UCSD-AML1 (cell line): ENCODE measurements around the gene RERE.

Experiments
- DNase-seq: peaks from one replicate; lab custom pipeline; 2025; ENCODE audit not compliant: unreplicated experiment; lab: John Stamatoyannopoulos, UW

The RERE gene

DNA sequence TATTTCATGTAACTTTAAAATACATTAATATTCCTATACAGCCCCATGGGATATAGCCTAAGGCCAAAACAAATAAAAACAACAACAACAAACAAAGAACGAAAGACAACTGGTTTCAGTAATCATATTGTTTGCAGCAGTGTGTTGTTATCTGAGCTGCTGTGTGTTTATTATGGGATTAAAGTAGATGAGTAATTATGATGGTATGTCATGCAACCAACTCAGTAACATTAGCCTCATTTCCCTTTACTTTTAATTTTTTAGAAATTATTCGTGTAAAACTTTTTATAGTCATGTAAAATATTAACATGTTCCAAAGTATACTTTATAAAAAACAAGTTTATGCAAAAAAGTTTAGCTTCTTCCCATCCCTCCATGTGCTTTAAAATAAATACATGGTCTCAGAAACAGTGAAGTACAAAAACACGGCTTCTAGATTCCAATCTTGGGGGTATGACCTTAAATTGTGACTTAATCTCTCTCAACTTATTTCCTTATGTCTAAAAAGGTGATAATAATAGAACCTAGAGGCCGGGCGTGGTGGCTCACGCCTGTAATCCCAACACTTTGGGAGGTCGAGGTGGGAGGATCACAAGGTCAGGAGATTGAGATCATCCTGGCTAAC, 323.4 kb downstream of the RERE start:
- DNase-seq: no peak

GRCh38 chr1:8487249-8487648, 330.2 kb downstream of the RERE start:
- DNase-seq: no peak

DNA sequence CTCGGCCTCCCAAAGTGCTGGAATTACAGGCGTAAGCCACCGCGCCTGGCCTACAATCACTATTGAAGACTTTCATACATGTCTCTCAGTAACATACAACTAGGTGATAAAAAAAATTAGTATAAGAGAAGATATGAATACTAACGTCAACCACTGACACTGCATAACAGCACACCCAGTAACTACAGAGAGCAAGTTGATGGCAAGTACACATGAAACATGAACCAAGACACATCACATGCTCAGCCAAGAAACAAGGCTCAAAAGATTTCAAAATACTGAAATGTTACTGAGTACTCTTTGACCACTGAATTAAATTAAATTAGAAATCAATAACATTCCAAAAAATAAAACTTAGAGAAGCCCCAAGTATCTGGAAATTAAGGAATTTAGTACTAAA, 331.4 kb downstream of the RERE start:
- DNase-seq: no peak

- DNase-seq: no peak
Measured at GRCh38 chr1:8483586-8483985, 333.9 kb downstream of the RERE start.

GRCh38 chr1:8482979-8483381, 334.5 kb downstream of the RERE start:
- no peak for DNase-seq

GRCh38 chr1:8481650-8482380, 335.6 kb downstream of the RERE start:
- DNase-seq: no peak

DNA sequence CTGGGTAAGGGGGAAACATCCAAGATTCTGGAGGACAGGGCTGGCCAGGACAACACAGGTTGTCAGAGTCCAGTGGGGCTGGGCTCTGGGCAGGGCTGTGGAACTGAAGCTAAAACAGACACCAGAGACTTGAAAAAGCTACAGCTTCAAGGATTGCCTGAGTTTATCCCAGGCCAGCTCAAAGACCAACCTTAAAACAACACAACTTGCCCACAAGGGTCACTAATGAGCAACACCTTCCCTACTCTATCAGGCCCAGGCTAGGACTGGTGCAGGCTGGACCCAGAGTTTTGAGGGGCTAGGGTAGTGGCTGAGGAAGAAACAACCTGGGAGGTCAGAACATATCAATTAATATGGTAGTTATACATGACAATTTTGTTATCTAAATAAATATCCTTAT, 338.9 kb downstream of the RERE start:
- DNase-seq: no peak

DNA sequence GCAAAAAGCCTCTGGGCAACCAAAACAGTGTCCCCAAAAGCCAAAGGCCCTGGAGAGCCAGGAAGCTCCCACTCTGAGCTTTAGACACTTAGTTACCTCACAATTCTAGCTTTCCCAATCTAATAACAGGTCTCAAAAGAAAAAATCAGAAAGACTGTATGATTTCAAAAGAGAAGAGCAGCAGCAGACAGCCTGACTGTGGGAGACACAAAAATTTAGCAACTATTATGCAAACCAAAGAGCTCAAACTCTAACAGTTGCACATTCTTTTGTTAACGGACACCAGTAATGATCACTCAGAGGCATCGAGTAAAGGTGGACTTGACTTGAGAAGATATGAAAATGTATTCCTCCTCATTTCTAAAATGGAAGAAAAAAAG, 339.5 kb downstream of the RERE start:
- DNase-seq: no peak

- no peak for DNase-seq
Measured at GRCh38 chr1:8477166-8477982, 340.1 kb downstream of the RERE start.

GRCh38 chr1:8476006-8476405, 341.4 kb downstream of the RERE start:
- DNase-seq: no peak

DNA sequence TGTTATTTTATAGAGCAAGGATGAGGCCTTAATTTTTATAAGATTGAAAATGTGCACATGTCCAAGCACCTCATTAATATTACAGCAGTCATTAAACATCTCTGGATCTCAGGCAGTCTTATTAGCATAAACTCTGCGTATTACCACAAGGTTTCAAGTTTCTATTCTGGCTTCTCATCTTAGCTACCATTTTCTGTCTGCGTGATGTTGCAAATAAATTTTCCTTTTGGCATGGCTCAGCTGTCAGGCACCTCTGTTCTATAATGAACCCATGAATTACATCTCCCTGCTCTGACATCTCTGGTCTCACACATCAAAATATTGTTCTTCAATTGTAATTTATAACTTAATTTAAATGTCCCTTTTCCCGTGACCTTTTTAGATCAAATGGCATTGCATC, 343.1 kb downstream of the RERE start:
- DNase-seq: no peak

GRCh38 chr1:8473891-8474300, 343.5 kb downstream of the RERE start:
- DNase-seq: no peak

DNA sequence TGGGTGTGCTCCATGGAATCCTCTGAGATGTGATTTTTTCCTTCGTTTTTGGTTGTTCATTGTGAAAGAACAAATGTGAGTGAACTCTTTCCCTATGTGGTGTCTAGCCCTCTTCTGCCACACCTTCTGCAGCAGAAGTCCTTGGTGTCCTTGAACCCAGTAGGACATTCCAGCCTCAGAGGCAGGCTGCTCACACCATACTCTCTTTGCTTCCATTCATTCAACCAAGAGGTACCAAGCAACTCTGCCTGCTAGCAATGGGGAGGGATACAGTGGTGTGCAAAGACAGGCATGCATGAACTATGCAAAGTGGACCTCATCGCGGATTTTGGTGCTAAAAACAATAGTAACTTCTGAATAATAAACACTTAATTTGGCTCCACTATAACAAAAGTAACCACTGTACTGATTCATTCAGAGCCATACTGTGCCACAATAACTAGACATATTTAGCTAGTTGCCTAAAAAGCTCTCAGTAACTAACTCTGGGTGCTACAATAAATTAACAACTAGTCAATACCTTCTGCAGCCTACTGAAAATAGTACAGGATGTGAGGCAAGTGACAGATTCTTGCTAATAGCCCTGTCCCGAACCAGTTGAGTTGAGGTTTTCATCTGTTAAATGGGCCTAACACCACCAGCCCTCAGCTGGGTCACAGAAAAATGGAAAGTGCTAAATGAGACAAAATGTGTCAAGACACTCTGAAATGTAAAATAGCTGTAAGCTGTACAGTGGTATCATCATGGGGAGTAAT, 344.1 kb downstream of the RERE start:
- no peak for DNase-seq

GRCh38 chr1:8472668-8473067, 344.8 kb downstream of the RERE start:
- DNase-seq: no peak

DNA sequence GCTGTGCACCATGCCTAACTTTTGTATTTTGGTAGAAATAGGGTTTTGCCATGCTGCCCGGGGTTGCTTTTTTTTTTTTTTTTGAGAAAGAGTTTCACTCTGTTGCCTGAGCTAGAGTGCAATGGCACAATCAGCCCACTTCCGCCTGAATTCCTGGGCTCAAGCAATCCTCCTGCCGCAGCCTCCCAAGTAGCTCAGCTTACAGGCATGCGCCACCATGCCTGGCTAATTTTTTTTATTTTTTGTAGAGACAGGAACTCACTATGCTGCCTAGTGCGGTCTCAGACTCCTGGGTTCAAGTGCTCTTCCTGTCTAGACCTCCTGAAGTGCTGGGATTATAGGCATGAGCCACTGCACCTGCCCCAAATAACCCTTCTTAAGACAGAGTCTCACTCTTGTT, 346.0 kb downstream of the RERE start:
- DNase-seq: no peak

DNA sequence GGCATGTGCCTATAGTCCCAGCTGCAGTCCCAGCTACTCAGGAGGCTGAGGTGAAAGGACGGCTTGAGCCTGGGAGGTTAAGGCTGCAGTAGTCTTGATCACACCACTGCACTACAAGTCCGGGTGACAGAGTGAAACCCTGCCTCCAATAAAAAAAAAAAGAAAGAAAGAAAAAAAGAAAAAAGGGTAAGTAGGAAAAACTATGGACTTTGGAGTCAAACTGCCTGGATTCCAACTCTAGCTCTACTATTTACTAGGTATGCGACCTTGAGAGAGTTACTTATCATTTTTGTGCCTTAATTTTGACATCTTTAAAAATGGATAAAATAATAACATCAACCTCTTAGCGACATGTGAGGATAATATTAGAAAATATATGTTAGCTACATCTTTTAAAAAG, 348.7 kb downstream of the RERE start:
- no peak for DNase-seq

GRCh38 chr1:8467308-8467707, 350.1 kb downstream of the RERE start:
- DNase-seq: no peak

GRCh38 chr1:8465692-8466091, 351.7 kb downstream of the RERE start:
- DNase-seq: no peak

DNA sequence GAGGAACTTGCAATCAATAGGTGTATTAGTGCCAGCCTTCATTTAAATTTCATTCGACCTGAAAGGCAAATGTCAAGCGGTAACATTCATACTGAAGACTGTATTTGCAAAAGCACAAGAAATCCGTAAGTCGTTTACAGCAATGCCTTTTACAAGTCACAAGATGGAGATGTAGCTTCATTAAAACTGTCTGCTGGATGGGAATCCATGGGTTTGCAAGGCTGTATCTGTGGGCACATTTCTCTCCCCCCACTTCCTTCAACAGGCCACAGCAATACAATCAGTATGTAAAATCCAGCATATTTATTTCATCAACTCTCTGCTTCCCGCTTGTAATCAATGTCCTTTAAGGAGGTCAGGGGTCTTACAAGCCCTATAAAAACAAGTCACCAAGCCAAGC, 352.4 kb downstream of the RERE start:
- DNase-seq: no peak

DNA sequence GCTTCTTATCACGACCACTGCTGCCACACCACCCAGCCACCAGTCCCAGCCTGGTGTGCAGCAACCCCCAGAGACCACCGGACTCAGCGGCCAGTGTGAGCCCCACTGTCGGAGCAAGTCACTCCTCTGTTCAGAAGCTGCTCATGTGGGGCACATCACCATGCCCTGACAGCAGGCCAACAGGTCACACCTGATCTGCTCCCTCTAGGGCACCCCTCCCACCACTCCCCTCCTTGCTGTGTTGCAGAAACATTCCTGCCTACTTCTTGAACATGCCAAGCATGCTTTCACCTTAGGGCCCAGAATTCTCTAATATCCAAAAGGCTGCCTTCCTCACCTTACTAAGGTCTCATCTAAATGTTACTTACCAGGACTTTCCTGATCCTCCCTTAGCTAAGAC, 353.1 kb downstream of the RERE start:
- DNase-seq: no peak

GRCh38 chr1:8463144-8463927, 354.1 kb downstream of the RERE start:
- peak; percentile 25 for DNase-seq
